B cell (primary cell): ENCODE data around the gene ZFAND6. TPM values are rescaled to one million over a fixed set of nuclear protein-coding genes. Genes with fewer than 3 reads are reported as not detected.

Experiments used
- ATAC-seq: fragments of 200-7000 bp; cut with Tn5 transposase; one replicate; pipeline ENCODE4 v1.10.0; 2021; ENCODE audit warnings: low read depth, mild to moderate bottlenecking, moderate number of reproducible peaks, moderate library complexity
- CTCF ChIA-PET: fragments of 350-600 bp; sonication (Branson Sonifier 250); formaldehyde crosslinking; loops from one replicate; lab custom pipeline; 2021; ENCODE audit warnings: antibody characterized with exemption, inconsistent platforms; lab: Charles Lee
- POLR2A ChIA-PET: fragments of 350-600 bp; sonication (Branson Sonifier 250); formaldehyde crosslinking; loops from one replicate; lab custom pipeline; 2021; ENCODE audit warnings: antibody characterized with exemption; lab: Charles Lee
- DNase-seq: peaks from one replicate; pipeline ENCODE4 v3.0.0; 2013
- H2AFZ ChIP-seq: 2 replicates; pipeline ENCODE4 v1.6.1; 2012; ENCODE audit warnings: mild to moderate bottlenecking, low read depth, low read length; ENCODE audit not compliant: insufficient read depth, poor library complexity, severe bottlenecking
- H3K27ac ChIP-seq, 2 donors: 1 replicate in 1 of 2; 2 replicates in 1 of 2; pipeline ENCODE4 v1.5.1; 2012 to 2013; ENCODE audit warnings: low read length in 2 of 2, mild to moderate bottlenecking in 2 of 2, moderate library complexity in 1 of 2
- H3K27me3 ChIP-seq, 4 experiments: fragments of 200-600 bp in 1 of 4; sonication (generic) in 1 of 4; replicated peaks in 1 of 4; 1 replicate in 2 of 4; 2 replicates in 2 of 4; pipeline versions ENCODE4 v1.6.1 to v1.7.0; 2013 to 2016; ENCODE audit warnings: low read length in 3 of 4, mild to moderate bottlenecking in 2 of 4, mixed read lengths in 1 of 4, moderate library complexity in 1 of 4; ENCODE audit not compliant: insufficient read depth in 4 of 4, control insufficient read depth in 3 of 4; ENCODE audit errors: control extremely low read depth in 1 of 4
- H3K36me3 ChIP-seq, 2 experiments: replicated peaks in 1 of 2; 1 replicate in 1 of 2; 2 replicates in 1 of 2; pipeline versions ENCODE4 v1.6.1 to v1.7.1; 2013; ENCODE audit warnings: low read length in 1 of 2; ENCODE audit not compliant: insufficient read depth in 2 of 2, control insufficient read depth in 1 of 2; ENCODE audit errors: control extremely low read depth in 1 of 2, extremely low read depth in 1 of 2
- H3K4me1 ChIP-seq, 2 donors: fragments of 200-600 bp in 1 of 2; sonication (generic) in 1 of 2; 1 replicate in 1 of 2; 2 replicates in 1 of 2; pipeline versions ENCODE4 v1.5.1 to v1.6.1; 2013 to 2017; ENCODE audit warnings: low read length in 2 of 2; ENCODE audit not compliant: control insufficient read depth in 2 of 2, insufficient read depth in 2 of 2
- H3K4me2 ChIP-seq: replicated peaks from 2 replicates; pipeline ENCODE3; 2012; ENCODE audit warnings: mild to moderate bottlenecking, low read depth, low read length; ENCODE audit not compliant: poor library complexity, severe bottlenecking
- H3K4me3 ChIP-seq, 5 experiments: fragments of 200-600 bp in 1 of 5; sonication (generic) in 1 of 5; 1 replicate in 3 of 5; 2 replicates in 2 of 5; pipeline versions ENCODE4 v1.5.1 to v1.7.0; 2011 to 2016; ENCODE audit warnings: low read length in 4 of 5, mild to moderate bottlenecking in 4 of 5, low read depth in 2 of 5, control low read depth in 1 of 5, moderate library complexity in 1 of 5; ENCODE audit not compliant: insufficient read depth in 1 of 5; ENCODE audit errors: control extremely low read depth in 1 of 5, extremely low read depth in 1 of 5
- H3K79me2 ChIP-seq: fragments of 200-600 bp; sonication (generic); one replicate; pipeline ENCODE4 v1.6.0; 2016; ENCODE audit warnings: low read length; ENCODE audit not compliant: control insufficient read depth, insufficient read depth
- H3K9ac ChIP-seq: fragments of 200-600 bp; sonication (generic); 2 replicates; pipeline ENCODE4 v1.6.1; 2017; ENCODE audit warnings: mild to moderate bottlenecking, low read length, moderate library complexity
- H3K9me3 ChIP-seq, 3 donors: one replicate each; pipeline versions ENCODE4 v1.6.1 to v1.7.1; 2013; ENCODE audit warnings: low read length in 2 of 3; ENCODE audit not compliant: control insufficient read depth in 2 of 3, insufficient read depth in 1 of 3; ENCODE audit errors: control extremely low read depth in 1 of 3
- H4K20me1 ChIP-seq: 2 replicates; pipeline ENCODE4 v1.6.0; 2012; ENCODE audit warnings: mild to moderate bottlenecking, low read length; ENCODE audit not compliant: insufficient read depth, control insufficient read depth, poor library complexity, severe bottlenecking
- H3K27ac Mint-ChIP-seq: one replicate; pipeline ENCODE4 v1.8.0; 2021; ENCODE audit warnings: mixed read lengths
- H3K27me3 Mint-ChIP-seq: one replicate; pipeline ENCODE4 v1.8.0; 2021; ENCODE audit warnings: mixed read lengths
- H3K4me1 Mint-ChIP-seq: one replicate; pipeline ENCODE4 v1.8.0; 2021; ENCODE audit warnings: mixed read lengths
- H3K4me3 Mint-ChIP-seq: one replicate; pipeline ENCODE4 v1.8.0; 2021; ENCODE audit warnings: mixed read lengths
- H3K9me3 Mint-ChIP-seq: one replicate; pipeline ENCODE4 v1.8.0; 2022; ENCODE audit warnings: mixed read lengths; ENCODE audit not compliant: insufficient read depth
- CTCF ChIP-seq: fragments of 200-600 bp; IDR thresholded peaks from one replicate; pipeline ENCODE4 v1.8.0; 2022; ENCODE audit warnings: antibody characterized with exemption, mild to moderate bottlenecking
- EZH2 ChIP-seq: IDR thresholded peaks from 2 replicates; pipeline ENCODE4 v1.6.1; 2012; ENCODE audit warnings: borderline replicate concordance, low read depth, mild to moderate bottlenecking, moderate library complexity, low read length; ENCODE audit not compliant: insufficient read depth, poor library complexity, severe bottlenecking
- WGBS: methylation state at CpG from one replicate; pipeline ENCODE4 v1.1.5; 2013; ENCODE audit warnings: missing lambda C conversion rate; ENCODE audit not compliant: insufficient coverage; 5-methylcytosine and 5-hydroxymethylcytosine counted together
- intact Hi-C: fragments of 100-400 bp; cut with micrococcal nuclease; formaldehyde crosslinking; loops from one replicate; pipeline ENCODE4 v1.10.0; 2022
- polyA plus RNA-seq: library from polyadenylated mRNA; depleted of rRNA; stranded (reverse); fragments of >200 nt; gene quantifications from 2 replicates; pipeline ENCODE4 v1.2.3, GENCODE V29; 2012
- total RNA-seq, 2 donors: library from RNA; stranded (reverse); fragments of 120-200 nt in 1 of 2; gene quantifications; 1 replicate in 1 of 2; 2 replicates in 1 of 2; pipeline versions ENCODE4 v1.2.3 to v1.2.4, GENCODE V29; 2013 to 2022

ZFAND6 gene
- total and polyA plus RNA-seq, 2 donors (not counting 1 experiment from before 2014, with no cell fraction given), result 60.6 to 144 TPM

DNA sequence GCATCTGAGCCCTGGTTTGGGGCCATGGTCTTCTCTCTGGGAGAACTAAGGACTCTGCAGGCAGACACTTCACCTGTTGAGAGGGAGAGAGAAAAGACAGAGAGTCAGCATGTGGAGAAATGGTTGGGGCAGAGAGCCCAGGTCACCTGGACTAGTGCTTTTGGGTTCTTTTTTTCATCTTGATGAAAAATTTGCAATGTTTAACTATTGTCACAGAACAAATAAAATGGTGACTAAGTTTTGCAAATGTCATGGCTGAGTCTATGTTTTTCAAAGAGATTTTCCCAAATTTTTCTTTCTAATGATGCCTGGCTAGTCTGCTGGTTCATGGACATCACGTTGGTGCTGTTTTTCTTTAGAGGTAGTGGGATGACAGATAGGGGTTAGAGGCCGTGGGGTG lies 111.1 kb downstream of the ZFAND6 start:
- Mint-ChIP-seq H3K9me3 (no peaks in the 10 kb centered on the region), H3K4me1 (no peaks in the 10 kb centered on the region), H3K27ac (no peak overlapping the region), H3K27me3 (no peaks in the 10 kb centered on the region), H3K4me3 (no peak overlapping the region)
- no peaks in the 10 kb centered on the region for H4K20me1 ChIP-seq
- H3K79me2 ChIP-seq, result no peaks in the 10 kb centered on the region
- intact Hi-C loops, result no loop called here
- CTCF ChIA-PET, result interaction anchor here (1.0 kb wide), 1 partner anchor 789 kb away, joined by 4 read pairs; no protein-coding TSS in a partner anchor
- no peak overlapping the region for H3K4me3 ChIP-seq
- no peak overlapping the region for H3K4me2 ChIP-seq
- H3K27me3 ChIP-seq, result no peaks in the 10 kb centered on the region
- 100% methylated on average over 2 of the region's 2 CpGs for WGBS
- ATAC-seq, result no peak
- no peak overlapping the region for H3K9ac ChIP-seq
- no peak overlapping the region for H2AFZ ChIP-seq
- no peak for DNase-seq
- POLR2A ChIA-PET, result no interaction called here
- H3K4me1 ChIP-seq, result no peaks in the 10 kb centered on the region
- no peak overlapping the region for H3K27ac ChIP-seq
- H3K36me3 ChIP-seq, result no peaks in the 10 kb centered on the region
- TF ChIP-seq CTCF (no peak), EZH2 (no peak)
- H3K9me3 ChIP-seq, result no peaks in the 10 kb centered on the region

DNA sequence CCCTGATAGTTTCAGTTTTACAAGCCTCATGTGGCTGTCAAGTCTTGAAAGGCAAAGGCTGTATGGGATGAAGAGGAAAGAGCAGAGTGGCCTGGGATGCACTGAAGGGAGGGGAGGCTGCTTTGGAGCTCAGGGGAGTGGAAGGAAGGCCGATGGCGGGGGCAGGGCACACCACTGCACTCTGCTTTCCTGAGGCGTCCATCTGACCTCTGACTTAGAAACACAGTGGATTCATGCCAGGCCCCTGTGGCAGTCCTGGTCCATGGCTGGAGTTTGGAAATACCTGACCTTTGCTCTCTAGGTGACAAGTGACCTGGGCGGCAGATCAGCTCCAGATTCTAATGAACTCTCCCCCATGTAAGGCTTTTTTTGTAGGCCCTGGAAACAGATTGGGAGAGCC lies 112.3 kb downstream of the ZFAND6 start:
- intact Hi-C loops, result loop anchor here (2.0 kb wide), 1 partner anchor 403 kb away; no protein-coding TSS in a partner anchor
- H3K27me3 Mint-ChIP-seq, result no peaks in the 10 kb centered on the region
- TF ChIP-seq EZH2 (no peak), CTCF (no peak)
- no peaks in the 10 kb centered on the region for H3K9me3 Mint-ChIP-seq
- no peaks in the 10 kb centered on the region for H3K4me1 Mint-ChIP-seq
- DNase-seq (no peak), ATAC-seq (no peak)
- Histone ChIP-seq H3K9me3 (no peaks in the 10 kb centered on the region), H3K9ac (no peak overlapping the region), H3K79me2 (no peaks in the 10 kb centered on the region), H3K27me3 (no peaks in the 10 kb centered on the region), H4K20me1 (no peaks in the 10 kb centered on the region), H3K4me1 (no peaks in the 10 kb centered on the region), H3K4me3 (no peak overlapping the region), H3K27ac (no peak overlapping the region), H3K4me2 (no peak overlapping the region), H3K36me3 (no peaks in the 10 kb centered on the region), H2AFZ (no peak overlapping the region)
- ChIA-PET POLR2A (no interaction called here), CTCF (interaction anchor here (0.6 to 9.6 kb wide), 11 partner anchors 12 to 832 kb away, joined by 3 to 183 read pairs (median 5); no protein-coding TSS in a partner anchor)
- no peak overlapping the region for H3K27ac Mint-ChIP-seq
- no peak overlapping the region for H3K4me3 Mint-ChIP-seq
- 100% methylated on average over 4 of the region's 4 CpGs for WGBS
